Gastroesophageal sphincter (tissue), 4 donors: ENCODE data around the gene UPF2. TPM values are rescaled to one million over a fixed set of nuclear protein-coding genes. Genes with fewer than 3 reads are reported as not detected.
"Not testable (repeated sequence)": the region's sequence is repeated elsewhere in the genome, so short reads cannot be mapped to it uniquely, and the experiment has no call there.

Experiments
- ATAC-seq: fragments of 150-250 bp; one replicate; pipeline ENCODE4 v1.9.1; 2016; ENCODE audit warnings: mild to moderate bottlenecking, moderate library complexity
- H3K27ac ChIP-seq, 4 donors: fragments of 200-600 bp; sonication (generic) in 3 of 4; 1 replicate in 3 of 4; 2 replicates in 1 of 4; pipeline ENCODE4 v1.5.1; 2016 to 2019
- H3K27me3 ChIP-seq: fragments of 200-600 bp; sonication (generic); one replicate; pipeline ENCODE4 v1.5.1; 2019
- H3K36me3 ChIP-seq, 2 donors: fragments of 200-600 bp; sonication (generic); one replicate each; pipeline ENCODE4 v1.5.1; 2019; ENCODE audit warnings: control low read depth in 1 of 2
- H3K4me1 ChIP-seq, 3 donors: fragments of 200-600 bp; sonication (generic); 1 replicate in 2 of 3; 2 replicates in 1 of 3; pipeline ENCODE4 v1.5.1; 2016 to 2019; ENCODE audit warnings: control low read depth in 2 of 3
- H3K4me3 ChIP-seq, 2 donors: fragments of 200-600 bp; sonication (generic); one replicate each; pipeline ENCODE4 v1.5.1; 2019; ENCODE audit warnings: mild to moderate bottlenecking in 1 of 2, moderate library complexity in 1 of 2
- H3K9me3 ChIP-seq, 3 donors: fragments of 200-600 bp; sonication (generic); one replicate each; pipeline ENCODE4 v1.5.1; 2017 to 2019; ENCODE audit warnings: control low read depth in 2 of 3
- CTCF ChIP-seq, 4 experiments: fragments of 200-600 bp in 2 of 4; fragments of 450-650 bp in 2 of 4; sonication (generic) in 1 of 4; IDR thresholded peaks; one replicate each; pipeline ENCODE4 v1.5.1; 2017 to 2019; ENCODE audit warnings: antibody characterized with exemption in 4 of 4, mild to moderate bottlenecking in 2 of 4, moderate library complexity in 2 of 4
- EP300 ChIP-seq: sonication (generic); formaldehyde crosslinking; IDR thresholded peaks from one replicate; pipeline ENCODE4 v1.6.1; 2017; ENCODE audit warnings: antibody characterized with exemption, mild to moderate bottlenecking
- POLR2A ChIP-seq, 2 donors: fragments of 450-650 bp; IDR thresholded peaks; one replicate each; pipeline ENCODE4 v1.6.1; 2017; ENCODE audit warnings: antibody characterized with exemption in 2 of 2, mild to moderate bottlenecking in 2 of 2, moderate library complexity in 1 of 2
- POLR2AphosphoS5 ChIP-seq: sonication (generic); formaldehyde crosslinking; IDR thresholded peaks from one replicate; pipeline ENCODE4 v1.6.1; 2017; ENCODE audit warnings: antibody characterized with exemption
- WGBS, 2 donors: methylation state at CpG; one replicate each; pipeline ENCODE4 v1.1.5; 2018; ENCODE audit warnings: low coverage in 1 of 2; 5-methylcytosine and 5-hydroxymethylcytosine counted together
- total RNA-seq, 4 donors: library from RNA; depleted of rRNA; stranded (reverse); fragments of >200 nt; gene quantifications; one replicate each; pipeline ENCODE4 v1.1.0, GENCODE V29; 2016

UPF2 gene
- total RNA-seq, 4 donors from 2014 or later = 23.8 to 40.9 (median 35.0) TPM

DNA sequence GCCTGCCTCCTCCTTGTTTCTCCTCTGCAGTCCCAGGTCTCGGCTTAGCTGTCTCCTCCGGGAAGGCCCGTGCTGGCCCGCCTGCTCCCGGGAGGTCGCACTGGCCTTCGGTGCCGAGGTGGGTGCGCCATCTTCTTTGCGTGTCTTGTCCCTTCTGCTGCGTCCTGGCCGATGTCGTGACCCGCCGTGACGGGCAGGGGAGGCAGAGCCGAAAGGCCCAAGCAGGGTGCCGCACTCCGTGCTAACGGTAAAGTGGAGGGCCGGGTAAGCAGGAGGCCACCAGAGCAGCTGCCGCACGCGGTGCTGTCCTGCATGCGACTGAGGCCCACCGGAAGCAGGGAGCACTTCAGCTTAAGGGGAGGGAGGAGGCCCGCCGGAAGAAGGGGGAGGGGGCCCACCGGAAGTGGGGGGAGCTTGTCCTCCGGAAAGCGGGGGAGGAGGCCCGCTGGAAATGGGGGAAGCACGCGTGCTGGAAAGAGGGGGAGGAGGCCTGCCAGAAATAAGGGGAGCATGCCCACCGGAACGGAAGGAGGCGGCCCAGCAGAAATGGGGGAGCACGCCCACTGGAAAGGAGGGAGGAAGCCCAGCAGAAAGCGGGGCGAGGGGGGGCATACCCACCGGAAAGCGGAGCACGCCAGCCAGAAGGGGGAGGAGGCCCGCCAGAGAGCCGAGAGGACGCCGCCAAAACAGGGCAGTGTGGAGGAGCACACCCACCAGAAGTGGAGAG, 148.1 kb downstream of the UPF2 start:
- 91 to 97% methylated on average over 11 to 17 of the region's 47 CpGs for WGBS, 2 donors
- no peaks in the 10 kb centered on the region for H3K27me3 ChIP-seq
- H3K9me3 ChIP-seq = no peaks in the 10 kb centered on the region
- no peak overlapping the region for H3K27ac ChIP-seq
- ATAC-seq = no peak
- H3K36me3 ChIP-seq = no peaks in the 10 kb centered on the region
- H3K4me1 ChIP-seq = no peaks in the 10 kb centered on the region
- TF ChIP-seq CTCF (IDR thresholded peaks at IDR 0.05) (no peak), EP300 (no peak), POLR2A (IDR thresholded peaks at IDR 0.05) (no peak), POLR2AphosphoS5 (no peak)
- H3K4me3 ChIP-seq = no peak overlapping the region

GRCh38 chr10:11893749-11894278, 148.8 kb downstream of the UPF2 start:
- Histone ChIP-seq H3K27ac (no peak overlapping the region), H3K36me3 (no peaks in the 10 kb centered on the region), H3K4me1 (no peaks in the 10 kb centered on the region), H3K9me3 (no peaks in the 10 kb centered on the region), H3K4me3 (no peak overlapping the region), H3K27me3 (no peaks in the 10 kb centered on the region)
- ATAC-seq = no peak
- 96 to 97% methylated on average over 5 of the region's 22 CpGs for WGBS, 2 donors
- TF ChIP-seq EP300 (no peak), CTCF (IDR thresholded peaks at IDR 0.05) (no peak), POLR2AphosphoS5 (no peak), POLR2A (IDR thresholded peaks at IDR 0.05) (no peak)

GRCh38 chr10:11891776-11892486, 150.7 kb downstream of the UPF2 start:
- WGBS, 2 donors = 91 to 100% methylated on average over 2 to 15 of the region's 22 CpGs
- H3K27ac ChIP-seq = no peak overlapping the region
- no peaks in the 10 kb centered on the region for H3K4me1 ChIP-seq
- no peak for ATAC-seq
- no peaks in the 10 kb centered on the region for H3K9me3 ChIP-seq
- H3K4me3 ChIP-seq = no peak overlapping the region
- H3K36me3 ChIP-seq = no peaks in the 10 kb centered on the region
- no peaks in the 10 kb centered on the region for H3K27me3 ChIP-seq
- TF ChIP-seq CTCF (IDR thresholded peaks at IDR 0.05) (no peak), EP300 (no peak), POLR2AphosphoS5 (no peak), POLR2A (IDR thresholded peaks at IDR 0.05) (no peak)

GRCh38 chr10:11889263-11889662, 153.3 kb downstream of the UPF2 start:
- not testable (repeated sequence) for H3K4me3 ChIP-seq, H3K4me1 ChIP-seq, H3K27me3 ChIP-seq, ATAC-seq, H3K36me3 ChIP-seq, H3K9me3 ChIP-seq, H3K27ac ChIP-seq
- WGBS, 2 donors = 56 to 73% methylated on average over 2 to 3 of the region's 8 CpGs

- Histone ChIP-seq H3K4me1 (no peaks in the 10 kb centered on the region), H3K27ac (no peak overlapping the region), H3K9me3 (no peaks in the 10 kb centered on the region), H3K4me3 (no peak overlapping the region), H3K36me3 (no peaks in the 10 kb centered on the region), H3K27me3 (no peaks in the 10 kb centered on the region)
- 94 to 100% methylated on average over 2 to 8 of the region's 16 CpGs for WGBS, 2 donors
- ATAC-seq = no peak
- no peak for TF ChIP-seq POLR2AphosphoS5
- TF ChIP-seq EP300 = no peak
- no peak for TF ChIP-seq POLR2A (IDR thresholded peaks at IDR 0.05)
- no peak for TF ChIP-seq CTCF (IDR thresholded peaks at IDR 0.05)
These were observed 155.0 kb downstream of the UPF2 start for GRCh38 chr10:11887381-11888227.
